Activated CD4-positive, alpha-beta T cell treated with anti-CD3 and anti-CD28 coated beads, Interleukin-2, amount 50 U/mL, for 24 hours (primary cell): ENCODE measurements around the gene OR8D1.

Source experiments
- DNase-seq, 2 donors: peaks; one replicate each; pipeline ENCODE4 v3.0.0-alpha.2; 2020; ENCODE audit warnings: low read depth in 1 of 2, low spot score in 1 of 2

The OR8D1 gene

GRCh38 chr11:124313849-124314248 lies at the start of gene OR8D1:
Gene OR8D1, minus strand, starts transcription at chr11:124313949. Its CDS starts 3,183 bp downstream, at chr11:124310766.
- DNase-seq = no peak

GRCh38 chr11:124359566-124359965 lies 45.8 kb upstream of the OR8D1 start:
- no peak for DNase-seq

- DNase-seq = no peak
These were observed 32.7 kb upstream of the OR8D1 start for GRCh38 chr11:124346311-124346955.

GRCh38 chr11:124344346-124344745 lies 30.6 kb upstream of the OR8D1 start:
- no peak for DNase-seq

- no peak for DNase-seq
These were observed 26.3 kb upstream of the OR8D1 start for GRCh38 chr11:124340142-124340447.

GRCh38 chr11:124339396-124340141 lies 25.8 kb upstream of the OR8D1 start:
- no peak for DNase-seq

- DNase-seq = no peak
These were observed 18.1 kb upstream of the OR8D1 start for GRCh38 chr11:124331873-124332272.

GRCh38 chr11:124329787-124330478 lies 16.2 kb upstream of the OR8D1 start:
- no peak for DNase-seq

- no peak for DNase-seq
These were observed 14.0 kb upstream of the OR8D1 start for GRCh38 chr11:124327775-124328174.

GRCh38 chr11:124322356-124322755 lies 8.6 kb upstream of the OR8D1 start:
- no peak for DNase-seq

GRCh38 chr11:124320097-124320496 lies 6.3 kb upstream of the OR8D1 start, which contains the start of gene OR8D2:
Gene OR8D2, minus strand, starts transcription at chr11:124320197. Its CDS starts 0 bp downstream, at chr11:124320197.
- no peak for DNase-seq

- DNase-seq = no peak
These were observed 1.3 kb upstream of the OR8D1 start for GRCh38 chr11:124315052-124315451.

GRCh38 chr11:124313131-124313530 lies 618 bp downstream of the OR8D1 start:
- no peak for DNase-seq

GRCh38 chr11:124311670-124312069 lies 2.1 kb downstream of the OR8D1 start:
- no peak for DNase-seq

GRCh38 chr11:124311269-124311668 lies 2.5 kb downstream of the OR8D1 start:
- DNase-seq = no peak

- DNase-seq = no peak
These were observed 3.0 kb downstream of the OR8D1 start for GRCh38 chr11:124310721-124311120.

GRCh38 chr11:124307093-124307492 lies 6.7 kb downstream of the OR8D1 start:
- no peak for DNase-seq

- DNase-seq = no peak
These were observed 11.2 kb downstream of the OR8D1 start for GRCh38 chr11:124302347-124303125.

- no peak for DNase-seq
These were observed 12.2 kb downstream of the OR8D1 start for GRCh38 chr11:124301548-124301947.

GRCh38 chr11:124297921-124298320 lies 15.8 kb downstream of the OR8D1 start:
- DNase-seq = no peak

GRCh38 chr11:124296016-124296415 lies 17.7 kb downstream of the OR8D1 start:
- DNase-seq = no peak
